ENCODE results near the gene TPRG1L. TPM values are rescaled to one million over a fixed set of nuclear protein-coding genes. Genes with fewer than 3 reads are reported as not detected.

TPRG1L gene
- total RNA-seq, 6 donors from 2014 or later, result 16.6 to 48.3 (median 40.2) TPM

DNA sequence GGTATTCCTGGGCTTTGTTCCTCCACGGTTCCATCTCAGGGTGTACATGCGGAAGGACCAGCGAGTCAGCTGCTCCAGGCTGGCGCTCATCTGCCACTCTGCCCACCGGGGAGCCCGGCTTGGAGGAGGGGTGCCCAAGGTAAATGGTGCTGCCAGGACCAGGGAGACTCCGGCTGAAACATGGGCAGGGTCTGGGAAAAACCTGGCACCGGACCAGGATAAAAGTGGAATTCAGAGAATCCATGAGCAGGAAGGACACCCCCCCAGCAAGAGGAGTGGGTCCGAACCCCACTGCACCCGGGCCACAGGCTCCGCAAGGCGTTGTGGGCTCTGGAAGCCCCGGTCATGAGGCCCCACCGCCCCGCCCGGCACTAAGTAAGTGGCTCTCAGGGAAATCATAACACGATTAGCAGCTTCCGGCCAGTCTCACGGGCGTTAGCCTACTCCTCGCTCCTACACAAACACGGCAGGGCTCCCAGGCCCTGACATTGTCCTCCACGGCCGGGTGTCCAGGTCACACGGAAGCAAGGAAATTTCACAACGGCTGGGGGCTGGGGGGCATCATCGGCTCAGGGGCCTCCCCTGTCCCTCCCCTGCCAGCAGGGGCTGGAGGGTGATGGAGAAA lies 34.6 kb upstream of the TPRG1L start:
- no peaks in the 10 kb centered on the region for H3K27me3 ChIP-seq
- WGBS, 2 donors, result 33 to 43% methylated on average over 22 to 26 of the region's 27 CpGs
- H3K36me3 ChIP-seq, result no peaks in the 10 kb centered on the region
- DNase-seq (peak; percentile 73 to 79), ATAC-seq (ENCODE audit: low FRiP score in 2 of 2) (peak in 1 of 2 donors; percentile 71)
- TF ChIP-seq POLR2A (IDR thresholded peaks at IDR 0.05) (peak in 1 of 4 donors; percentile 30), POLR2AphosphoS5 (IDR thresholded peaks at IDR 0.05) (no peak), CTCF (IDR thresholded peaks at IDR 0.05) (no peak), EP300 (IDR thresholded peaks at IDR 0.05) (no peak)
- H3K9me3 ChIP-seq, result no peaks in the 10 kb centered on the region
- H3K27ac ChIP-seq, result peak overlapping the region; percentile 8 to 73 (median 54)
- H3K4me1 ChIP-seq, result peaks cover 14 to 35% (median 28%) of the 10 kb centered on the region in 4 donors
- peak overlapping the region in 1 of 4 donors; percentile 19 for H3K4me3 ChIP-seq

DNA sequence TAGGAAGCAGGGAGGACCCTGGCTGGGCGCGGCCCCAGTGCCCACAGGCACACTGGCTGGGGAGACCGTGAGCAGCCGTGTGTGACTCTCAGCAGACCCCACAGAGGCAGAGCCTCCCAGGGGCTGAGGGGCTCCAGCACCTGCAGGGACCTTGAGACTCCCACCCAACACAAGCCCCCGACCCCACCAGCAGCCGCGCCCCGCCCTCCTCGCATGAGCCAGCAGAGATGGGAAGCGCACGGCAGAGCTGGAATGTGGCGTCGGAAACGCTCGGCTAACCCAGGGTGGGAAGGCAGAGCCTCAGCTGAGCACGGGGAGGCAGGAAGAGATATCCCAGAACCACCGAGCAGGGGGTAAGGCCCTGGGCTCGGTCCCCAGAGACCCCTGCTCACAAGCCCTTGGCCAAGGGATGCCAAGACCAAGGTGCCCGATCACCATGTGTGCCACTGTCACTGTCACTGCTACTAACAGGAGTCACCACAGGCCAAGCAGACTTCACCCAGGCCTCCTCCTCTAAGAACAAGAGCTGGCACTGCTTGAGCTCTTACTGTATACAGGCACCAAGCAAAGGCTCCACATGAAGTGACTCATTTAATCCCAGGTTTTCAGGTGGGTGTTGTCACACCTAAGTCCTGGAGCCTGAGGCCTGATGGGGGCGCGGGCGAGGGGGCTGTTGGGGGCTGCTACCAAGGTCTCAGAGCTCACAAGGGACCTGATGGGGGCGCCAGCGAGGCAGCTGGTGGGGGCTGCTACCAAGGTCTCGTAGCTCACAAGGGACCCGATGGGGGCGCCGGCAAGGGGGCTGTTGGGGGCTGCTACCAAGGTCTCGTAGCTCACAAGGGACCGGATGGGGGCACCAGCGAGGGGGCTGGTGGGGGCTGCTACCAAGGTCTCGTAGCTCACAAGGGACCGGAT lies 33.6 kb upstream of the TPRG1L start:
- TF ChIP-seq POLR2A (IDR thresholded peaks at IDR 0.05), result no peak
- no peak for TF ChIP-seq POLR2AphosphoS5 (IDR thresholded peaks at IDR 0.05)
- no peak for TF ChIP-seq EP300 (IDR thresholded peaks at IDR 0.05)
- no peak for TF ChIP-seq CTCF (IDR thresholded peaks at IDR 0.05)
- ATAC-seq (ENCODE audit: low FRiP score in 2 of 2) (peak in 1 of 2 donors; percentile 3), DNase-seq (peak in 1 of 2 donors; percentile 82)
- Histone ChIP-seq H3K27me3 (no peaks in the 10 kb centered on the region), H3K4me3 (no peak overlapping the region), H3K27ac (peak overlapping the region; percentile 8 to 73 (median 54)), H3K4me1 (peaks cover 14 to 35% (median 28%) of the 10 kb centered on the region in 4 donors), H3K9me3 (no peaks in the 10 kb centered on the region), H3K36me3 (no peaks in the 10 kb centered on the region)
- 79 to 92% methylated on average over 12 to 26 of the region's 33 CpGs for WGBS, 2 donors

GRCh38 chr1:3593334-3593733 lies 31.5 kb upstream of the TPRG1L start:
- Histone ChIP-seq H3K27ac (peak overlapping the region in 1 of 4 donors; percentile 5), H3K4me3 (no peak overlapping the region), H3K27me3 (no peaks in the 10 kb centered on the region), H3K9me3 (no peaks in the 10 kb centered on the region), H3K36me3 (no peaks in the 10 kb centered on the region), H3K4me1 (peaks cover 29 to 53% (median 45%) of the 10 kb centered on the region in 4 donors)
- TF ChIP-seq EP300 (IDR thresholded peaks at IDR 0.05) (no peak), POLR2AphosphoS5 (IDR thresholded peaks at IDR 0.05) (no peak), POLR2A (IDR thresholded peaks at IDR 0.05) (no peak), CTCF (IDR thresholded peaks at IDR 0.05) (no peak)
- ATAC-seq (ENCODE audit: low FRiP score in 2 of 2) (no peak), DNase-seq (no peak)
- 60 to 90% methylated on average over 2 to 11 of the region's 17 CpGs for WGBS, 2 donors

DNA sequence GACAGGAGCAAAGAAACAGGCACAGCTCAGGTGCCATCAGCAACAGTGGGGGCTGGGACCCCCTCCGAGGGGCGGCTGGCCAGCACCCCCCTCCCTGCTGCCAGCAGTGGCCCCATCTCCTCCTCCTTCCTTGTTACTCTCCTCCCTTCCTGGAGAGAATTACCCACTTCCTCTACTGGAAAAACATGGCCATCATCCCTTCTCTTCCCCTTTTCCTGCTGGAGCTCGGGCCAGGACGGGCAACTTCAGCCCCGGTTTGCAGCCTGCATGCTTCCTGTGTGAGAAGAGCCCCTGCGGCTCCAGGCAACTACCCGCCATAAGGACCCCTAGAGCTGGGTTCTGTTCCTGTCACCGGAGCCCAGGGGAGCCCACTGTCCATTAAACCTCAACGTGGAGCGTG lies 31.1 kb upstream of the TPRG1L start:
- no peaks in the 10 kb centered on the region for H3K9me3 ChIP-seq
- H3K27ac ChIP-seq, result no peak overlapping the region
- H3K4me3 ChIP-seq, result no peak overlapping the region
- ATAC-seq (ENCODE audit: low FRiP score in 2 of 2), result no peak
- H3K27me3 ChIP-seq, result no peaks in the 10 kb centered on the region
- no peaks in the 10 kb centered on the region for H3K36me3 ChIP-seq
- peak in 1 of 2 donors; percentile 27 for DNase-seq
- no peak for TF ChIP-seq POLR2AphosphoS5 (IDR thresholded peaks at IDR 0.05)
- no peak for TF ChIP-seq CTCF (IDR thresholded peaks at IDR 0.05)
- TF ChIP-seq EP300 (IDR thresholded peaks at IDR 0.05), result no peak
- no peak for TF ChIP-seq POLR2A (IDR thresholded peaks at IDR 0.05)
- 48 to 55% methylated on average over 6 to 10 of the region's 10 CpGs for WGBS, 2 donors
- peaks cover 33 to 53% (median 45%) of the 10 kb centered on the region in 4 donors for H3K4me1 ChIP-seq

Measured in upper lobe of left lung (tissue), 6 donors.